Activated CD4-positive, alpha-beta T cell treated with anti-CD3 and anti-CD28 coated beads for 1 hour (primary cell): ENCODE results near the gene MBD6.

Experiments
- DNase-seq: peaks from one replicate; pipeline ENCODE4 v3.0.0-alpha.2; 2020

The MBD6 gene

DNA sequence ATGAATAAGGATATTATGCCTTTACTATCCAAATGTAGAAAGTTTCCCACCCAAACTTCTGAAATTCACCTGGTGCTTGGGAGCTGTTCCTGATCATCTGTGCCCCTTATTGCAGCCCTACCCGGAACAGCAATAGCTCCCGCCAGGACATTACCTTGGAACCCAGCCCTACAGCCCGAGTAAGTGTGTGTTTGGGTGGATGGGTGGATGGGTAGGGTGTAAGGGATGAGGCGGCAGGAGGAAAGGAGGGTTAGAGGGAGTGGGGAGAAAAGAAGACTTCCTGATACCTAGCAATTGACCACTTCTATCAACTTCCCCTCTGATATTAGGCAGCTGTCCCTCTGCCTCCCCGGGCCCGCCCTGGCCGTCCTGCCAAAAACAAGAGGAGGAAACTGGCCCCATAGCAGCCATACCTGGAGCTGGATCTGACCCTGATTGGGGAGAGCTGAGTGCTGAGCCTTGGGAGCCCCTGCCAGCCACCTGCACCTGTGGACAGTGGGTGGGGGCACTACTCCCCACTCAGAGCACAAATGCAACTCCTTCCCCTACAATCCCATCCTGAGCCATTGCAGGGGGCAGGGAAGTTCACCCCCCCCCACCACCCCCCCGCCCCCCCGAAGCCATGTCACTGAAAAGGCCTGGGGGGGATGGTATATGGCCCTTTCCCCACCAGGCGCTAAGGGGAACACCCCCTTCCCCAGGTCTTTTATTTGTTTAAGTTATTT lies 6.4 kb downstream of the MBD6 start:
- DNase-seq: no peak

- DNase-seq: no peak
Measured at GRCh38 chr12:57529831-57530230, 7.2 kb downstream of the MBD6 start.

- no peak for DNase-seq
Measured at GRCh38 chr12:57530396-57531142, 7.9 kb downstream of the MBD6 start.

DNA sequence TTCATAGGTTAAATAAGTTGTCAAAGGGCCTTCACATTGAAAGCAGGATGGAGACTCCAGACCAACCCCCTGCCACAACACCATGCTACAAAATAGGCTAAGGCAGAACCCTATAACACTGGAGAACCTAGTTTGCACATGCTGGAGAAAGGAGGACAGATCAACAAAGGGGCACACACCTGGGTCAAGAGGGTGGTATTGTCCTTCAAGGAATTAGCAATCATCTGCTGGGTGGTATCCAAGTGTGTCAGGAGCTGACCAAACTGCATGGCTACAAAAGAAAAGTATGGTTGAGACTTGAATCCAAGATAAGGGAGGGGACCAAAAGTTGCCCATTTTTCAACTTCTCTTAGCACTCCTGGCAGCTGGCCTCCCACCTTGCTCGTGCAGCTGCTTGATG lies 9.2 kb downstream of the MBD6 start:
- no peak for DNase-seq

GRCh38 chr12:57533108-57533507 lies 10.5 kb downstream of the MBD6 start:
- DNase-seq: no peak

DNA sequence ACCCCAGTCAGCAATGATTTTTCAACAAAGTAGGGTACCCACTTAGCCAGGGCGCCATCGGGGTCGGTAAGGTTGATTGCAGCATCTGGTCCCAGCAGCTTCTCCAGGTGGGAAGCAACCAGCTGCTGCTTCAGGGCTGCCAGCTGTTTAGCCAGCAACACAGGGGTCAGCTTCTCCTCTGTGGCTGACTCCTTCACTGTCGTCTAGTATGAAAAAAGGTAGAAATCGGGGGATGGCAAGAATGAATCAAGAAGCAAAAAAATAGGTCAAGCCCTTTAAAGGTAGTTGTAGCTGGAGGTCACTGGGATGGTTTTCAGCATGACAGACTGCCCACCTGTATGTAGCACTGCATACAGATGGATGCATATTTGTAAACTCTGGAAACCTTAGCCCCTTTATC lies 11.6 kb downstream of the MBD6 start:
- DNase-seq: no peak

DNA sequence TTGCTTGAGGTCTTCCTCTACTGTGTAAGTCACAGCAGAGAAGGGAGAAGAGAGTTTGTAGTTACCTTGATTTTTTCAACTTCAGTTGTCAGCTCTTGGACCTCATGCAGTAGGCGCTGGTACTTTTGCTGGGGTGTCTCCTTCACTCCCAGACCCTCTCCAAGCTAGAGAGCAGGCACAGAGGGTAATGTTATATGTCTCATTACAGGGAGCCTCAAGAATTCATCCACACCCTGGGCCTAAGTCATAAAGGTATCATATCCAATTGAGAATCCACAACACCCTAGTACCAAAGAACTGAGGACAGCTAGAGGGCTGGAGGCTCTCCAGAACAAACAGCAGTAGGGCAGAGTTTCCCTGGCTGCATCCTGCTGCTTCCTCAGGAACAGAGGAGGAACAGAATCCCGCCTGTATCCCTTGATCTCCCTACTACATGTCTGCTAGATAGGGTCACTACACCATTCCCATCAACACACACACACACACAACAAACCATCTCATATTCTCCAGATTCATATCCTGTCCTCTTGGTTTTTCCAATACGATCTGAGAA lies 12.4 kb downstream of the MBD6 start:
- no peak for DNase-seq

GRCh38 chr12:57535764-57536596 lies 13.4 kb downstream of the MBD6 start:
- DNase-seq: no peak

DNA sequence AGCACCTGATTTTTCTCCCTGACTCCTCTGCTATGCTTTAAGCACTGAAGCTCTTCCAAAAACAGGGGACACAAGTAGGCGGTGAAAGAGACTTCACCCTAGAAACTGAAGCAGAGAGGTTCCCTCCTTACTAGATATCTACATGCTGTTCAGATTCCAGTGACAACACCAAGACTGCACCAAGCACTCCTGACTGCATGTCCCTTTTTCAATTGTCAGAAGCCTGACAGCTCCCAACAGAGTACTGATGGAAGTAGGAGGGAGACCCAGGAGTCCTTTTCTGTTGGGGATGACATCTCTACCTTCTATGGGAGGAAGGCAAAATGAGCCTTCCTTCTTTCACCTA lies 13.9 kb downstream of the MBD6 start:
- DNase-seq: no peak

- DNase-seq: no peak
Measured at GRCh38 chr12:57539134-57539768, 16.6 kb downstream of the MBD6 start.

GRCh38 chr12:57541001-57541400 lies 18.4 kb downstream of the MBD6 start:
- no peak for DNase-seq

DNA sequence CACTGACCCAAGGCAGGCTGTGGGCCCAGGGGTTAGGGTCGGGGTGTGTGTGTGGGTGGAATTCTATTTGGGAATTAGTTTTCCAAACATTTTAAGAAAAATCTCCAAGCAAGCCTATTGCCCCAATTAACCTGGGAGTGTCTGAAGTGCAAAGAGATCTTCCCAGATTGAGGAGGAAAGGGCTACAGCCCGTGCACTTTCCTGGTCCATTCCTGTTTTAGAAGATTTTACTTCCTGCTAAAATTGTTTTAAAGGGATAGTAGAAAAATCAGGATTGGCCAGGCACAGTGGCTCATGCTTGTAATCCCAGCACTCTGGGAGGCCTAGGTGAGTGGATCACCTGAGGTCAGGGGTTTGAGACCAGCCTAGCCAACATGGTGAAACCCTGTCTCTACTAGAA lies 19.1 kb downstream of the MBD6 start:
- DNase-seq: no peak

- no peak for DNase-seq
Measured at GRCh38 chr12:57543581-57543980, 21.0 kb downstream of the MBD6 start.

- no peak for DNase-seq
Measured at GRCh38 chr12:57545809-57546437, 23.3 kb downstream of the MBD6 start.

DNA sequence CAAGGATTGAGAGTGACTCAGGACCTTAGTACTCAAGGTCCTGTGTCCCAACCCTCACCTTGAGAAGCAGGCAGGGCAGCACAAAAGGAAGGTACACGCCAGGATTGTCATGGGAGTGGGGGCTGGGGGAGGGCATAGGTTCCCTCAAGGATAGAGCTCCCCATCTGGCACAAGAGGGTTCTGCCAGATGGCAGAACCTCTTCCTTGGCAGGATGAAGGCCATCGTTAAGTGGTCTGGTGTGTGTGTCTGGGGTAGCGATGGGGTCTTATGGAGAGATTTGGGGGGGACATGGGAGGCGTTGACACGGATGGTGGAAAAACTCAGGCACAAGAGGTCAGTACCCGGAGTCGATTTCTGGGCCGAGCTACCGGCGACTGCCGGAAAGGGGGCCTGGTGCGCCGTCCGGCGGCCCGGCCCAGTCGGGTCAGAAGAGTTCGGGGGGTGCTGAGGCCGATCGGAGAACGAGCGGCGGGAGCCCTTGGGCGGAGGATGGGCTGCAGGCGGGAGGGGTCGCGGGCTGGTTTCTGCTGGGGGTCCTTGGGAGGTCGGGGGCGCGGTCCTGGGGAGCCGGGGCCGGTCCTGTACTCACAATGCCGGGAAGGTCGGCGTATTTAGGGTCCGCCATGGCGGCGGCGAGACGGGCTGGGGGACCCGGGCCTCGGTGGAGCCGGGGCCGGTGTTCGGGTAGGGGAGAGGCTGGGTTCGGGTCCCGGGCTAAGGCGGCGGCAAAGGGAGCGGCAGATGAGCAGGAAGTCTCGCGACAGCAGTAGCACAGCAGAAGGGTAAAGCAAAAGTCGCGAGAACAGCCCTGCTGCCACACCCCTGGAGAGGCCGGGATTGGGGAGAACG lies 24.0 kb downstream of the MBD6 start, which contains the start of gene DCTN2:
DCTN2 (minus strand) TSS at position 755 of the 850 bp plus-strand sequence; CDS start at position 626, 129 bp downstream.
- peak; percentile 86 for DNase-seq

DNA sequence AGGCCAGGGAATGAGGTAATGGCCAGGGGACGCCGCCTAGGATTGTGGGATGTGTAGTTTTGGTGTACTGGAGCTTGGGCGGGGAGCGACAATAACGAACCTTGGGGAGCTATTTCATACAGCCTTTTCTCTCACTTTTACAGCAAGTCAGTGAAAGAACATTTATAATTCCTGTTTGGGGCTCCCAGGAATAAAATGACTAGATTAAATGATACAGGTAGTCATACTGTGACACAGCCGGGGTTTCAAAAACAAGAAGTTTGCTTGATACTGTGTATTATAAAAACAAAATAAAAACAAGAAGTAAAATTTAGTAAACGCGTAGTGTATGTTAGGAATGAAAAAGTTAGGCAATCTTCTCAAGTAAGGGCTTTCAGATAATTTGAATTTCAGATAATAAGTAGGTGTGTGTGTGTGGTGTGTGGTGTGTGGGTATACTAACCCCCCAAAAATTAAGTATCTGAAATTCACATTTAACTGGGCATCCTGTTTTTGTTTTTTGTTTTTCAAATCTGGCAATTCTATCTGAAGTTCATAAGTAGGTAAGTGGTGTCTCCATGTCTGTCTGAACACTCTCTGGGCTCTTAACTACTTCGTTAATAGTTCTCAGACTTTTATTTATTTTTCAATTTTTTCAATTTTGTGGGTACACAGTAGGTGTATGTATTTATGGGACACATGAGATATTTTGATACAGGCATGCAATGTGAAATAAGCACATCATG lies 24.8 kb downstream of the MBD6 start:
- no peak for DNase-seq

- DNase-seq: no peak
Measured at GRCh38 chr12:57548013-57548315, 25.3 kb downstream of the MBD6 start.

DNA sequence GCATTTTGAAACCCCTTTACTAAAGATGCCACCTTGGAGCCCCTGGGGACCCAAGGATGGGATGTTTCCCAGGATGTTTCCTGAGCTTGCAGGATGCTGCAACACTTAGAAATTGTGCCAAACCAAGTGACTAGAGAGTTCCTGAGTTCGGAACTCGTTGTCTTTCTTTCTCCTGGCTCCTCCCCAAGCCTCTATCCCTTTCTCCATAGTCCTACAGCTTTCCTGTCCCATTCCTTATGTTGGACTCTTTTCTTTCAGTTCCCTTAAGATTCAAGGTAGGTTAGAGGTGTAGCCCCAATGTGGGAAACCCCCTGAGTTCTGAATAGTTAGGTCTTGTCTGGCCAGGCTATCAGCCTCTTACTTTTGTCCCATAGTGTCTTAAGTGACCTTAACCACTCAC lies 25.9 kb downstream of the MBD6 start:
- no peak for DNase-seq

GRCh38 chr12:57549203-57549908 lies 26.7 kb downstream of the MBD6 start:
- DNase-seq: no peak
